Measurements from ENCODE around the gene AGPAT4. TPM values are rescaled to one million over a fixed set of nuclear protein-coding genes. Genes with fewer than 3 reads are reported as not detected.

AGPAT4 gene
- polyA plus RNA-seq, 1 of the 3 experiments (the other 2 are of a cell fraction) = 3.9 TPM

- DNase-seq = no peak
- no peak for TF ChIP-seq GATA2 (CRISPR knock-in tag; IDR thresholded peaks at IDR 0.05)
- no peak for TF ChIP-seq FOSL2 (IDR thresholded peaks at IDR 0.05; ENCODE audit: borderline replicate concordance, low read depth)
- no peak for TF ChIP-seq FOXM1 (IDR thresholded peaks at IDR 0.05; ENCODE audit: low read depth)
- no peak for TF ChIP-seq MEF2A (IDR thresholded peaks at IDR 0.05; ENCODE audit: borderline replicate concordance, low read depth)
- ChIA-PET CTCF (interaction anchor here (1.1 kb wide), 1 partner anchor 235 kb away, joined by 4 read pairs; no protein-coding TSS in a partner anchor), POLR2A (no interaction called here)
- no peaks in the 10 kb centered on the region for H3F3A ChIP-seq (replicated peaks; ENCODE audit: insufficient read depth)
- H3K36me3 ChIP-seq (replicated peaks in 1 of 2; ENCODE audit: control insufficient read depth in 1 of 2, insufficient read depth in 2 of 2, low read length in 1 of 2) = peaks cover 3 to 12% of the 10 kb centered on the region in 2 experiments
- H3K4me1 ChIP-seq (ENCODE audit: control insufficient read depth in 1 of 2, insufficient read depth in 2 of 2, low read depth in 1 of 2, low read length in 1 of 2) = no peaks in the 10 kb centered on the region
- no peaks in the 10 kb centered on the region for H3K9me2 ChIP-seq
- 91% methylated on average over 19 of the region's 23 CpGs for WGBS (ENCODE audit: low lambda C conversion rate)
- no peak overlapping the region for H3K4me3 ChIP-seq (ENCODE audit: low read depth in 2 of 2, low read length in 1 of 2)
- no peak overlapping the region for H2AFZ ChIP-seq (ENCODE audit: low read depth)
- H3K27me3 ChIP-seq (ENCODE audit: insufficient read depth) = no peaks in the 10 kb centered on the region
- H4K20me1 ChIP-seq (ENCODE audit: insufficient read depth) = no peaks in the 10 kb centered on the region
- H3K9me3 ChIP-seq = no peaks in the 10 kb centered on the region
- H3K9ac ChIP-seq = no peak overlapping the region
- no peak overlapping the region for H3K27ac ChIP-seq (ENCODE audit: low read depth in 2 of 2, low read length in 1 of 2)
- H3K4me2 ChIP-seq = no peak overlapping the region
- H3K79me2 ChIP-seq (ENCODE audit: insufficient read depth) = no peaks in the 10 kb centered on the region
These were observed 137.9 kb downstream of the AGPAT4 start for GRCh38 chr6:161135695-161136591.

- no peaks in the 10 kb centered on the region for H3F3A ChIP-seq (replicated peaks; ENCODE audit: insufficient read depth)
- no peak for DNase-seq
- no peak overlapping the region for H2AFZ ChIP-seq (ENCODE audit: low read depth)
- peaks cover 8 to 19% of the 10 kb centered on the region in 2 experiments for H3K36me3 ChIP-seq (replicated peaks in 1 of 2; ENCODE audit: control insufficient read depth in 1 of 2, insufficient read depth in 2 of 2, low read length in 1 of 2)
- H3K9me3 ChIP-seq = no peaks in the 10 kb centered on the region
- no peak overlapping the region for H3K4me3 ChIP-seq (ENCODE audit: low read depth in 2 of 2, low read length in 1 of 2)
- ChIA-PET POLR2A (no interaction called here), CTCF (interaction anchor here (1.1 kb wide), 1 partner anchor 236 kb away, joined by 4 read pairs; no protein-coding TSS in a partner anchor)
- no peak overlapping the region for H3K4me2 ChIP-seq
- H3K27ac ChIP-seq (ENCODE audit: low read depth in 2 of 2, low read length in 1 of 2) = no peak overlapping the region
- no peaks in the 10 kb centered on the region for H3K9me2 ChIP-seq
- no peaks in the 10 kb centered on the region for H3K27me3 ChIP-seq (ENCODE audit: insufficient read depth)
- no peaks in the 10 kb centered on the region for H3K4me1 ChIP-seq (ENCODE audit: control insufficient read depth in 1 of 2, insufficient read depth in 2 of 2, low read depth in 1 of 2, low read length in 1 of 2)
- no peaks in the 10 kb centered on the region for H4K20me1 ChIP-seq (ENCODE audit: insufficient read depth)
- H3K9ac ChIP-seq = no peak overlapping the region
- H3K79me2 ChIP-seq (ENCODE audit: insufficient read depth) = no peaks in the 10 kb centered on the region
- 93% methylated on average over 14 of the region's 17 CpGs for WGBS (ENCODE audit: low lambda C conversion rate)
- TF ChIP-seq ZBTB33 (IDR thresholded peaks at IDR 0.05; ENCODE audit: borderline replicate concordance, low read depth) (no peak), MXI1 (IDR thresholded peaks at IDR 0.05; ENCODE audit: low read depth, low read length) (no peak), GABPA (IDR thresholded peaks at IDR 0.05; ENCODE audit: low read depth) (no peak), EZH2phosphoT487 (IDR thresholded peaks at IDR 0.05; ENCODE audit: borderline replicate concordance, low read depth) (no peak), CTCF (IDR thresholded peaks at IDR 0.05) (no peak), JUND (IDR thresholded peaks at IDR 0.05) (no peak), REST (IDR thresholded peaks at IDR 0.05; ENCODE audit: low read depth, low read length) (no peak), CHD2 (IDR thresholded peaks at IDR 0.05; ENCODE audit: low read length, partially characterized antibody) (no peak), GATA2 (CRISPR knock-in tag; IDR thresholded peaks at IDR 0.05) (no peak), NFIC (IDR thresholded peaks at IDR 0.05; ENCODE audit: borderline replicate concordance) (no peak), USF1 (IDR thresholded peaks at IDR 0.05; ENCODE audit: borderline replicate concordance, low read depth) (no peak), USF2 (IDR thresholded peaks at IDR 0.05; ENCODE audit: borderline replicate concordance, low read depth, low read length) (no peak)
These were observed 139.1 kb downstream of the AGPAT4 start for GRCh38 chr6:161134550-161135298.
